GM23248 (cell line): Measurements from ENCODE around the gene PLD1.

ENCODE experiments used
- EZH2 ChIP-seq: fragments of 200-600 bp; sonication (generic); IDR thresholded peaks from 2 replicates; pipeline ENCODE4 v1.6.1; 2018; ENCODE audit warnings: antibody characterized with exemption, mild to moderate bottlenecking; ENCODE audit not compliant: insufficient read depth, poor library complexity, severe bottlenecking
- EZH2phosphoT487 ChIP-seq: fragments of 200-600 bp; sonication (generic); IDR thresholded peaks from 2 replicates; pipeline ENCODE4 v1.6.1; 2018; ENCODE audit warnings: antibody characterized with exemption, moderate library complexity, mild to moderate bottlenecking, low read depth; ENCODE audit not compliant: insufficient read depth

DNA sequence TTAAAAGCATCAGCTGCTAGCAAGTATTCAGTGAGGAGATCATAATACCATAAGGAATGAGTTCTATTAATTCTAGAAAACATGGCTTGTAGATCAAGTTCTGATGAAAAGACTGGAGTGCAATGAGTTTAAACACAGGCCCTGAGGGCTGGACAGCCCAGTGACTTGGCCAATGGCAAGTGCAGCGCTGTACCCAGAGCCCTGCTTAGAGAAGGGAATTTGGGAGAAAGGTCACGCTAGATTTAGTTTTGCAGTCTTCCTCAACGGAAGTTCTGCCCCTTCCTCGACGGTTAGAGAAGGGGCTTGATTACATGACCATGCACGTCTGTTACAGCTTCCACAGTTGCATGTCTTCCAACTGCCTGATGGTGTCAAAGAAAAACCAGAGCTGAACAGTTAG is 36.9 kb upstream of the PLD1 start:
- TF ChIP-seq EZH2 (no peak), EZH2phosphoT487 (no peak)
